Mesendoderm (in vitro differentiated cells): Measurements from ENCODE around the gene TNFRSF21. TPM values are rescaled to one million over a fixed set of nuclear protein-coding genes. Genes with fewer than 3 reads are reported as not detected.

Experiments used
- DNase-seq: peaks from one replicate; pipeline ENCODE4 v3.0.0; 2013
- H2AK5ac ChIP-seq: 2 replicates; pipeline ENCODE4 v1.6.1; 2013; ENCODE audit warnings: low read length, inconsistent platforms
- H2BK120ac ChIP-seq: 2 replicates; pipeline ENCODE4 v1.6.1; 2013; ENCODE audit warnings: low read depth, mild to moderate bottlenecking, low read length, moderate library complexity, mixed read lengths
- H2BK15ac ChIP-seq: replicated peaks from 2 replicates; pipeline ENCODE4 v1.6.1; 2013; ENCODE audit warnings: low read depth, mild to moderate bottlenecking, moderate library complexity
- H2BK5ac ChIP-seq: 2 replicates; pipeline ENCODE4 v1.6.1; 2013; ENCODE audit warnings: low read length, inconsistent platforms
- H3K18ac ChIP-seq: 2 replicates; pipeline ENCODE4 v1.6.1; 2013; ENCODE audit warnings: mild to moderate bottlenecking, low read length, mixed read lengths
- H3K23ac ChIP-seq: one replicate; pipeline ENCODE4 v1.6.1; 2013; ENCODE audit warnings: low read length
- H3K27ac ChIP-seq: 2 replicates; pipeline ENCODE4 v1.5.1; 2013; ENCODE audit warnings: low read depth, mild to moderate bottlenecking, inconsistent platforms, low read length, moderate library complexity
- H3K27me3 ChIP-seq: 2 replicates; pipeline ENCODE4 v1.6.1; 2013; ENCODE audit warnings: low read length, control low read depth, mild to moderate bottlenecking, inconsistent platforms; ENCODE audit not compliant: insufficient read depth, poor library complexity
- H3K36me3 ChIP-seq: 2 replicates; pipeline ENCODE4 v1.6.1; 2013; ENCODE audit warnings: low read length, inconsistent platforms; ENCODE audit not compliant: control insufficient read depth, insufficient read depth
- H3K4ac ChIP-seq: one replicate; pipeline ENCODE4 v1.6.1; 2013; ENCODE audit warnings: low read depth, mild to moderate bottlenecking, low read length, moderate library complexity
- H3K4me1 ChIP-seq: 2 replicates; pipeline ENCODE4 v1.6.1; 2013; ENCODE audit warnings: low read depth, low read length, inconsistent platforms; ENCODE audit not compliant: control insufficient read depth
- H3K4me2 ChIP-seq: 2 replicates; pipeline ENCODE4 v1.6.1; 2013; ENCODE audit warnings: low read length
- H3K4me3 ChIP-seq: 2 replicates; pipeline ENCODE4 v1.5.1; 2013; ENCODE audit warnings: mild to moderate bottlenecking, low read length
- H3K56ac ChIP-seq: one replicate; pipeline ENCODE4 v1.6.1; 2013; ENCODE audit warnings: low read length
- H3K79me1 ChIP-seq: 2 replicates; pipeline ENCODE4 v1.6.1; 2013; ENCODE audit warnings: low read length, inconsistent platforms
- H3K79me2 ChIP-seq: 2 replicates; pipeline ENCODE4 v1.6.1; 2013; ENCODE audit warnings: mild to moderate bottlenecking, low read length; ENCODE audit not compliant: control insufficient read depth, insufficient read depth
- H3K9ac ChIP-seq: 2 replicates; pipeline ENCODE4 v1.6.1; 2013; ENCODE audit warnings: low read length, inconsistent platforms
- H4K5ac ChIP-seq: one replicate; pipeline ENCODE4 v1.6.1; 2013; ENCODE audit warnings: low read length
- H4K8ac ChIP-seq: one replicate; pipeline ENCODE4 v1.6.1; 2013; ENCODE audit warnings: low read depth, mild to moderate bottlenecking, control low read depth, low read length, moderate library complexity
- WGBS: extraction: QIAGEN DNeasy Blood & Tissue Kit; methylation state at CpG from one replicate; pipeline ENCODE4 v1.1.7; 2013; ENCODE audit warnings: low lambda C conversion rate, missing lambda C conversion rate; ENCODE audit not compliant: insufficient coverage; ENCODE audit errors: extremely low coverage; 5-methylcytosine and 5-hydroxymethylcytosine counted together
- polyA plus RNA-seq, 2 experiments: library from polyadenylated mRNA; stranded (reverse); fragments of 200-250 nt; gene quantifications; one replicate each; pipeline ENCODE4 v1.2.3, GENCODE V29; 2013

TNFRSF21 gene
- polyA plus RNA-seq (2013, experiment 1 of 2) = 56.4 TPM
- 56.6 TPM for polyA plus RNA-seq (2013, experiment 2 of 2)

- Histone ChIP-seq H3K56ac (peak within 1 kb of the TSS; percentile 94), H3K9ac (peak within 1 kb of the TSS; percentile 92), H3K27me3 (no peaks in the 10 kb centered on the region), H3K27ac (peak within 1 kb of the TSS; percentile 71), H2BK120ac (no peak within 1 kb of the TSS), H3K79me2 (peaks cover 47% of the 10 kb centered on the region), H3K18ac (peak within 1 kb of the TSS; percentile 13), H3K79me1 (peaks cover 2% of the 10 kb centered on the region), H2BK5ac (peak within 1 kb of the TSS; percentile 26), H4K8ac (no peak within 1 kb of the TSS), H3K23ac (peak within 1 kb of the TSS; percentile 67), H3K4me2 (peak within 1 kb of the TSS; percentile 82), H3K4me3 (peak within 1 kb of the TSS; percentile 86), H2BK15ac (peak within 1 kb of the TSS; percentile 80), H3K4me1 (peaks cover 4% of the 10 kb centered on the region), H3K36me3 (no peaks in the 10 kb centered on the region), H2AK5ac (no peak within 1 kb of the TSS), H4K5ac (no peak within 1 kb of the TSS), H3K4ac (peak within 1 kb of the TSS; percentile 76)
- peak; percentile 97 for DNase-seq
- WGBS = no CpG with 5 or more reads among the region's 86 CpGs
These were observed at the start of gene TNFRSF21 for GRCh38 chr6:47309291-47310130. Gene TNFRSF21 (minus strand): TSS chr6:47309905. CDS start chr6:47309511, 394 bp downstream.

GRCh38 chr6:47358440-47359225 lies 48.9 kb upstream of the TNFRSF21 start:
- no CpG with 5 or more reads among the region's 6 CpGs for WGBS
- no peak overlapping the region for H2BK5ac ChIP-seq
- H3K4me1 ChIP-seq = no peaks in the 10 kb centered on the region
- H3K9ac ChIP-seq = no peak overlapping the region
- H3K4me2 ChIP-seq = no peak overlapping the region
- no peak overlapping the region for H2AK5ac ChIP-seq
- no peak overlapping the region for H3K4ac ChIP-seq
- H3K79me1 ChIP-seq = no peaks in the 10 kb centered on the region
- H3K18ac ChIP-seq = no peak overlapping the region
- no peaks in the 10 kb centered on the region for H3K27me3 ChIP-seq
- no peak overlapping the region for H3K4me3 ChIP-seq
- no peak overlapping the region for H2BK120ac ChIP-seq
- no peak overlapping the region for H3K27ac ChIP-seq
- no peak overlapping the region for H3K56ac ChIP-seq
- no peak overlapping the region for H4K8ac ChIP-seq
- H3K36me3 ChIP-seq = no peaks in the 10 kb centered on the region
- no peak overlapping the region for H4K5ac ChIP-seq
- H3K23ac ChIP-seq = no peak overlapping the region
- H2BK15ac ChIP-seq = no peak overlapping the region
- DNase-seq = no peak
- H3K79me2 ChIP-seq = no peaks in the 10 kb centered on the region

GRCh38 chr6:47357827-47358226 lies 48.1 kb upstream of the TNFRSF21 start:
- Histone ChIP-seq H4K5ac (no peak overlapping the region), H3K4me3 (no peak overlapping the region), H3K36me3 (no peaks in the 10 kb centered on the region), H3K56ac (no peak overlapping the region), H3K27ac (no peak overlapping the region), H3K4me2 (no peak overlapping the region), H3K27me3 (no peaks in the 10 kb centered on the region), H3K4ac (no peak overlapping the region), H3K79me2 (no peaks in the 10 kb centered on the region), H2BK15ac (no peak overlapping the region), H3K23ac (no peak overlapping the region), H2AK5ac (no peak overlapping the region), H3K79me1 (no peaks in the 10 kb centered on the region), H3K18ac (no peak overlapping the region), H3K9ac (no peak overlapping the region), H2BK5ac (no peak overlapping the region), H4K8ac (no peak overlapping the region), H2BK120ac (no peak overlapping the region), H3K4me1 (no peaks in the 10 kb centered on the region)
- DNase-seq = no peak
- no CpG with 5 or more reads among the region's 2 CpGs for WGBS

- Histone ChIP-seq H3K4me2 (no peak overlapping the region), H3K79me1 (no peaks in the 10 kb centered on the region), H4K5ac (no peak overlapping the region), H3K27ac (no peak overlapping the region), H3K9ac (no peak overlapping the region), H3K27me3 (no peaks in the 10 kb centered on the region), H2BK120ac (no peak overlapping the region), H4K8ac (no peak overlapping the region), H3K23ac (no peak overlapping the region), H3K4me3 (no peak overlapping the region), H3K4me1 (no peaks in the 10 kb centered on the region), H3K18ac (no peak overlapping the region), H3K79me2 (no peaks in the 10 kb centered on the region), H3K56ac (no peak overlapping the region), H3K4ac (no peak overlapping the region), H2AK5ac (no peak overlapping the region), H3K36me3 (no peaks in the 10 kb centered on the region), H2BK5ac (no peak overlapping the region), H2BK15ac (no peak overlapping the region)
- no peak for DNase-seq
These were observed 45.8 kb upstream of the TNFRSF21 start for GRCh38 chr6:47355496-47355895.

GRCh38 chr6:47353871-47354270 lies 44.2 kb upstream of the TNFRSF21 start:
- Histone ChIP-seq H3K23ac (no peak overlapping the region), H3K27ac (no peak overlapping the region), H3K79me1 (no peaks in the 10 kb centered on the region), H3K9ac (no peak overlapping the region), H3K4me3 (no peak overlapping the region), H2AK5ac (no peak overlapping the region), H4K5ac (no peak overlapping the region), H3K27me3 (no peaks in the 10 kb centered on the region), H3K18ac (no peak overlapping the region), H3K79me2 (no peaks in the 10 kb centered on the region), H2BK15ac (no peak overlapping the region), H3K4me2 (no peak overlapping the region), H3K56ac (no peak overlapping the region), H3K36me3 (no peaks in the 10 kb centered on the region), H4K8ac (no peak overlapping the region), H2BK5ac (no peak overlapping the region), H3K4ac (no peak overlapping the region), H2BK120ac (no peak overlapping the region), H3K4me1 (no peaks in the 10 kb centered on the region)
- no CpG with 5 or more reads among the region's 1 CpG for WGBS
- DNase-seq = no peak
